ENCODE data around the gene IL11.
"Not testable (repeated sequence)": the region's sequence is repeated elsewhere in the genome, so short reads cannot be mapped to it uniquely, and the experiment has no call there.

IL11 gene

DNA sequence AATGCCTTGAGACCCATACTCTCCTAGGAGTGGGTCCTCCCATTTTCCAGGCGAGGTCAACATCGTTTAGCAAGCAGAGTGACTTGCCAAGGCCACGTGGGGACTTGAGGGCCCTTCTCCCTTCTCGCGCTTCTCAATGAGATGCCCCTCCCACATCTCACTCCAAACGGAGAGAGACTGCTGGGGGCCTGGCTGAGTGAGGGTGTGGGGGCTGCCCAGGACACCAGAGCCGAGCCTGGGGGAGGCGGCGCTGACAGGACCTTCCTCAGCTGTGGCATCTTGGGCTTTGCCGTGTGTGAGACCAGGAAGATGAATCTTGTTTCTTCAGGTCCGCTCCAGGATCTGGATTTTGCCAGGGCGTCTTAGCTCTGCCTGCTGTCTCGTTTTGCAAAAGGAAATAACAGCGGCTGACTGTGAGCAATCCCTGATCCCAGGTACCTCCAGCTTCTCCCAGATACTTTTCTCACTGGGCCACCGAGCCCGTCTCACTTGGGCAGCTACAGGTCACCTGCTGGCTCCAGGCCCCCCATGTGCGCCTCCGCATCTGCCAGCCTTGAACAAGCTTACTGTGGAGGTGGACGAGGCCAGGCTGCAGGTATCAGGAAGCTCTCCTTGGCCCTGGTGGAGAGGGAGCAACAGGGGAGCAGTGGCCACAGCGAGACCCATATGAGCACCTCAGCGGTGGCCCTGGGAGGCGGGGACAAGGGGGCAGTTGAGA is 21.8 kb downstream of the IL11 start:
- DNase-seq: no peak

DNA sequence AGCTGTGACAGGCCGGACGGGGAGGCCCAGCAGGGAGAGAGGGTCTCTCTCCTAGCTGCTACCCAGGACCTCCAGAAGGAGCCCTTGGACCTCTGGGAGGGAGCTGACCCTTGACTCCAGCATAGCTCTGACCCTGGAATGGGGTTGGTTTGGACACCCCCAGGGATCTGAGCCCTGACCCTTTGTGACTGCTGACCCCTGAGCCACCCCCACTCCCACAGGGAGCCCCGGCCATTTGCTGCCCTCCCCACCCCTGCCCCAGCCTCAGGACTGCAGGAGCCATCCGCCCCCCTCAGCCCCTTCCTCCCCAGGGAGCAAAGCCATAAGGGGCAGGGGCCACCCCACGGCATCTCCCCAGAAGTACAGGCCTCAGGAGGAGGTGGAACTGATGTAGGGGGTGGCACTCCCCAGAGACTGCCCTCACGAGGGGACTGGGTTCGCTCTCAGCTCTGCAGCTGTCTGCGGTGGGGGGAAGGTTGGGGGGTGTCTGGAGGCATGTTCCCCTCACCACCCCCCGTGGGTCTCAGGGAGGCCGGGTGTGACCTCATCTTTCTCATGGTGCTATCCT is 22.7 kb downstream of the IL11 start:
- no peak for DNase-seq

DNA sequence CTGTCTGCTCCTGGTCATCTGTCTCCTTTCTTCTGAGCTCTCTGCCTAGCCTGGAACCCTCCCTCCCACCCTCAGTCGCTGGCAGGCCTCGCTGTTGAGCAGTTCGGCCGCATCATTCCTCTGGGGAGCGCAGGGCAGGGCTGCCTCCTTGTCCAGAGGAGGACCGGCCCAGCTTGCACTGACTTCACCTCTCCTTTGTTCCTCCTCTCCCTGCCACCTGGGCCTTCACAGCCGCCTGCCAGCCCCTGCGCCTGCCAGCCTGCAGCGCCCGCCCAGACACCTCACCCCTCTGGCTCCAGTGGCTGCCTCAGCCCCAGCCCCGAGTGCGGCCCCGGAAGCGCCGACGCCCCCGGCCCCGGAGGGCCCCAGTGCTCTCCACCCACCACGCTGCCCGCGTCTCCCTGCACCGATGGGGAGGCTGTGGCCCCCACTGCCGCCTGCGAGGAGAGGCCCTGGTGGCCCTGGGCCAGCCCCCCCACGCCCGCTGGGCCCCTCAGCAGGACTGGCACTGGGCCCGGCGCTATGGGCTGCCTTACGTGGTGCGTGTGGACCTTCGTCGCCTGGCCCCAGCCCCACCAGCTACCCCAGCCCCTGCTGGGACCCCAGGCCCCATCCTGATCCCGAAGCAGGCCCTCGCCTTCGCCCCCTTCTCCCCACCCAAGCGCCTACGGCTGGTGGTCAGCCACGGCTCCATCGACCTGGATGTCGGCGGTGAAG is 23.4 kb downstream of the IL11 start:
- DNase-seq: no peak

DNA sequence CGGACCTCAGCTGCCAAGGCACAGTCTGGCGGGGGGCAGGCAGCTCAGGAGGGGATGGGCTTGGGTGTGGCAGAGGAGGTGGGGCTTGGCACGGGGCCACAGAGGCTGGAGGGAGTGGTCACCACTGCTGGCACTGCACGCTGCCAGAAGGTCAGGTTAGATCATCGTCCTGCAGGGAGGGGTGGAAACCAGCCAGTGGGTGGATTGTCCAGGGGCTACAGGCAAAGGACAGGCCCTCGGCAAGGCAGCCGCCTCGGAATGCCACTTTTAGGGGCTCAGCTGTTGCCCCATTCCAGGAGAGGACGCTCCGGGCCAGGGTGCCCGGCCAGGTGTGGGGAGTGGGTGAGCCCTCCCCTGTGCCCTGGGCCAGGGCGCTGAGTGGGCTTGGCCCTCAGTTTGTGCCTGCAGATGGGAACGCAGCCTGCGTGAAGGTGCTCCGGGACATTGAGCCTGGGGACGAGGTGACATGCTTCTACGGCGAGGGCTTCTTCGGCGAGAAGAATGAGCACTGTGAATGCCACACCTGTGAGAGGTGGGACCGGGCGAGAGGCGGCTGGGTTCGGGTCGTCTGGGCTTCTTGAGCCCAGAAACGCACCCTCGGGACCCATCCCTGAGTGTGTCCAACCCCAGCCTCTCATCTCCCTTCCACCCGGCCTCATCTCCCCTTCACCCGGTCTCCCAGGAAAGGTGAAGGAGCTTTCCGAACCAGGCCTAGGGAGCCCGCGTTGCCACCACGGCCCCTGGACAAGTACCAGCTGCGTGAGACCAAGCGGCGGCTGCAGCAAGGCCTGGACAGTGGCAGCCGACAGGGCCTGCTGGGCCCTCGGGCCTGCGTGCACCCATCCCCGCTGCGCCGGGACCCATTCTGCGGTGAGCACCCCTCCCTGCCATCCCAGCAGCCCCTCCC is 24.2 kb downstream of the IL11 start:
- no peak for DNase-seq

DNA sequence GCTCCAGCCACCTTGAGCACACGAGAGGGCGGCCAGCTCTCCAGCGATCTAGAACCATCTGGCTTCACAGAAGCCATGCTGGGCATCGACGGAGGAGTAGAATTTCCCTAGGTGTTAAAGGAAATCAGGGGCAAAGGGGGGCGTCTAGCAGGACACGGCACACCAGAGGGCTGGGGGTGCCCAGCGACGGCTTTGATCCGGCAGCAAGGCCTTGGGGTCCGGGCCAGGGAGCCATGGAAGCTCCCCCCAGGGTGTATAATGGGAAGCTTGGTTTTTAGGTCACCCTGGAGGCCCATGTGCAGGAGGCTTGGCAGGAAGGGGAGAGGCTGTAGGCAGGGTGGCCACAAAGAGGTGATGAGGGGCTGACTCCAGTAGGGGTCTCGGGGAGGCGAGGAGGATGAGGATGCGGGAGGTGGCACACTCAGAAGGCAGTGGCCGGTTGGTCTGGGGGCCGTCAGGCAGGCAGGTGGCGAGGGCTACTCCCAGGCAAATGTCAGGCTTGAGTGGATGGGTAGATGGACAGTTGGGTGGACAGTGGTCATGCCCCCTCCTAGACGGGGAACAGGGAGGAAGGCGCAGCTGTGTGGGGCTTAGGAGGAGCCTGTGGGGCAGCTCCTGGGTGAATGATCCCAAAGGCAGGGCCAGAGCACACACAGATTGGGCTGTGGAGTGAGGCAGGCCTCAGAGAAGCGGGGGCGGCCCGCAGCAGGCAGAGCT is 25.0 kb downstream of the IL11 start:
- no peak for DNase-seq

DNA sequence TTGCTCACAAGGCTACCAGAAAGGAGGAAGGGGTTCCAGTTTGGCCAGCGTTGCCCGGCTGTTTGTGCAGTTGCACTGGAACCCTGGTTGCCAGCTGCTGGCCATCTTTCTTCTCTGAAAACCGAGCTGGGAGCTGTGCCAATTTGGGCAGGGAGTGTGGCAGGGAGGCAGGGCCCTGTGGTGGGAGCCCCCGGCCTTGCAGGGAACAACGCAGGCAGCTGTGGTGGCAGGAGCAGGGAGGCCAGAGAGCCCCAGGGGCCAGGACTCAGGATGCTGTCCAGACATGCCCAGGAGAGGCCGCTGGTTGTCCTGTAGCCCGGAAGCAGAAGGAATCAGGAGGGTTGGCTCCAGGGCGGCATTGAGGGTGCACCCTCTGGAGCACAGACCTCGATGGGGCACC is 25.8 kb downstream of the IL11 start:
- DNase-seq: no peak

DNA sequence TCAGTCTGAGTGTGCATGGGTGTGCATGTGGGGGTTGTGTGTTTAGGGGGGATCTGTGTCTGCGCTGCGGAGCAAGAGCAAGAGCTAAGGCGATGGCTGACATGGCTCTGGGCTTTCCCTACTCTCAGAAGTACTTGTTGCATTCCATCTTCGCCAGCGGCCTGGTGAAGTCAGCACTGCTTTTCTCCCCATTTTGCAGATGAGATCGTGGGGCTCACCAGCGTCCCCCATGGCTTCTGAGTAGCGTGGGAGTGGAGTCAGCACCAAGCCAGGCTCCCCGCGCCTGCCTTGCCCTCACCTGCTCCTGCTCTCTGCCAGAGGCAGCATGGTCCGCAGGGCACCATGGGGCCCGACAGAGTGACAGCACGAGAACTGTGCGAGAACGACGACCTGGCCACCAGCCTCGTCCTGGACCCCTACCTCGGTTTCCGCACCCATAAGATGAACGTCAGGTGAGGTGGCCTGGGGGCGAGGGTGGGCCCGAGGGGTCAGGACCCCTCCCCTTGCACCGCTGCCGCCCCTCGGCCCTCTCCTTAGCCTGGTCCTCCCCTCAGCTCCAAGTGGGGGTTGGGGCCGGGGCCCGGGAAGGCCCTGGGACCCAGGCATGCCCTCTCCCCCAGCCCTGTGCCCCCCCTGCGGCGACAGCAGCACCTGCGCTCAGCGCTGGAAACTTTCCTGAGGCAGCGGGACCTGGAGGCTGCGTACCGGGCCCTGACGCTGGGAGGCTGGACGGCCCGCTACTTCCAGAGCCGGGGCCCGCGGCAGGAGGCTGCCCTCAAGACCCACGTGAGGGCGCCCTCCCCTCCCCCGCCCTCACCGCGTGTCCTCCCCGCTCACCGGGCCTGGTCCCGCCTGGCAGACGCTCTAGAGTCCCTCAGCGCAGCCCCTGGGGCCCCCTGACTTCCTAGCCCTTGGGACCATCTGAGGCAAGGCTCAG is 28.4 kb downstream of the IL11 start:
- no peak for DNase-seq

DNA sequence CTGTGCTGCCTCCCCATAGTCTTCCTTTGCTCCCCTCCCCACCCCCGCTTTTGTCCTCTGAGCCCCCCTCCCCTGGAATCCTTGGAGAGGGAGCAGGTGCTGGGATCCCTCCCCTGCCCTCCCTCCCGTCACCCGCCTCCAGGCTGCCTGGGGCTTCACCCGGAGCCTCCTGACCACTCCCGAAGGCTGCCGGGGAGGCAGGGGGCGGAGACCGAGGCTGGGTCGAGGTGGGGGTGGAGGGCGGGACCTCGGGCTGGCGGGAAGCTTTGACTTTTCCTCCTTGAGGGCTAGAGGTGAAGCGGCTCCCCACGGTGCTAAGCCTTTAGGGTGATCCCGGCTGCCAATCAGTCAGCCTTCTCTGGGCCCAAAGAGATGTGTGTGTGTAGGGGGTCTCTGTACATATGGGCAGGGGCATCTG is 29.1 kb downstream of the IL11 start:
- DNase-seq: peak; percentile 33

DNA sequence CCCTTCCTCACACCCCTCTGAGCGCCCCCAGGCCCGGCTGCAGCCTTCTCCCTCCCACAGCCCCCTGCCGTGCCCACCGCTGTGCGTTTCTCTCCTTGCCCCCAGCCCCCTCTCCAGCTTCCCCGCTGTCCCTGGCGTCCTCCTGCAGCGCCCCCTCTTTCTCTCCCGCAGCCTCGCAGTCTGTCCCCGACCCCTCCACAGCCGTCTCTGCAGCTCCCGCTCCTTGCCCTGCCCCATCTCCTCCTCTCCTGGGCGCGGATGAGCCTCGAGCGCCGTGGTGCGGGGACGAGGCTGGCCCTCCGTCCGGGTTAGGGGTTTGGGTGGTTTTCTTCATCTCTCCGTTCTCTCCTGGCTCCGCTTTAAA is 29.5 kb downstream of the IL11 start:
- DNase-seq: no peak

DNA sequence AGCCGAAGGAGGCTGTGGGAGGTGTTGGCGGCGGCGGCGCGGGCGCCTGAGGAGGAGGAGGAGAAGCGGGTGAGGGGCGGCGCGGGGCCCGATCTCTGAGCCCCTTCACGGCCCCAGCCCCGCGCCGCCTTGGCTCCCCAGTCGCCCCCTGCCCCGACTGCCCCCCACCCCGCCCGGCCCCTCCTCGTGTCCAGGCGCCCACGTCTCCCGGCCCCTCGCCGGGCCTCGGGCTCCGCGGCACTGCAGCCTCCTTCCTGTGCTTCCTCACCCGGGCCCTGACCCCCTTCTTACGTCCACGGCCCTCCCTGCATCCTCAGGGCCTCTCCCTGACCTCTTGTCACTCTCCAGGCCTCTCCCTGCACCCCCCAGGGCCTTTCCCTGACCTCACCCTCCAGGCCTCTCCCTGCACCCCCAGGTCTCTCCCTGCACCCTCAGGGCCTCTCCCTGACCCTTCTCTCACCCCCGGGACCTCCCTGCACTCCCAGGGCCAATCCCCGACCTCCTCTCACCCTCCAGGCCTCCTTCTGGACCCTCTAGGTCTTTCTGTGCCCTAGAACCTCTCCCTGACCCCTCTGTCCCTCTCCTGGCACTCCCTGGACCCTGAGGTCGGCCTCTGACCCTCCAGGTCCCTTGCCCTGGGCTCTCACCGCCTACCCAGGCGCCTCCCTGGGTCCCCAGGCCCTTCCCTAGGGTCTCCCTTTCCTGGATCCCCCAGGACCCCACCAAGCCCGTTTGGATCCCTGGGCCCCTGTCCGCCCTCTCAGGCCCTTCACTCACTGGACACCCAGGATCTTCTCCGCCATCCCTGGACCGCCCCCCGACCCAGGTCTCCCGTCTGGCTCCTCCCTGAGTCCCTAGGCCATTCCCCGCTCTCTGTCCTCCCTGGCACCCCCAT is 30.1 kb downstream of the IL11 start:
- DNase-seq: peak; percentile 35

DNA sequence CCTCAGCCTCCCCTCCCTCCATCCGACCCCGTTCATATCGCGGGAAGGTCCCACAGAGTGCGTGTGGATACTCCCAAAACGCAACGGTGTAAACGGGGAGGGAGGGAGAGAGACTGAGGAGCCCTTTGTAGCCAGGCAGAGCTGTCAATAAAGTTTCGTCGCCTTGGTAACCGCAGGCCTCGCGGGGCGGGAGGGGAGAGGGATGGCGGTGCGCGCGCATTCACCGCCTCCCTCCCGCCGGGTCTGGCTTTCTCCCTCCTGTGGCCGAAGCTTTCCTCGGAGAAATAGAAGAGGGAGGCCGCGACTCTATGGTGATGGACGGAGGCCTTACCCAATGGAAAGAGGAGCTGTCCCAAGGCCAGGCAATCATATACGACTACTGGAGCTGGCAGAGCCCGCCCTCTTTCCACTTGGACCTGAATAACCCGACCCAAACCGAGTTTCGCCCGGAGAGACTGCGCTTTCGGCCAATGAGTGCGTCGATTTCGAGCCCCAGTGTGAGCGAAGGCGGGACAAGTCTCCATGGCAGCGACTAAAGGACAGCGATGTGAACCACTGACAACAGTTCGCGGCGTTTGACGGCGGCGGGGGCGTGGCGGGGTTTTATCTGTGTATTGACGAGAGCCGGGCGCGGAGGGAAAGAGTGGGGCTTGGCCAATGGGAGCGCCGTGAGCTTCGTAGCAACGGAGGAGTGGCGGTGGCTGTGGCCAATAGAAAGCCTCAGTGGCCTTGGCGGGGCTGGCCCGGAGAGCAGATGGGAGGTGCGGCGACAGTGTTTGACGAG is 31.0 kb downstream of the IL11 start, which contains the start of gene KMT5C:
Gene KMT5C, plus strand, starts transcription at position 772 of the 784 bp plus-strand sequence. CDS start 2,061 bp downstream, outside the sequence.
- peak; percentile 100 for DNase-seq

DNA sequence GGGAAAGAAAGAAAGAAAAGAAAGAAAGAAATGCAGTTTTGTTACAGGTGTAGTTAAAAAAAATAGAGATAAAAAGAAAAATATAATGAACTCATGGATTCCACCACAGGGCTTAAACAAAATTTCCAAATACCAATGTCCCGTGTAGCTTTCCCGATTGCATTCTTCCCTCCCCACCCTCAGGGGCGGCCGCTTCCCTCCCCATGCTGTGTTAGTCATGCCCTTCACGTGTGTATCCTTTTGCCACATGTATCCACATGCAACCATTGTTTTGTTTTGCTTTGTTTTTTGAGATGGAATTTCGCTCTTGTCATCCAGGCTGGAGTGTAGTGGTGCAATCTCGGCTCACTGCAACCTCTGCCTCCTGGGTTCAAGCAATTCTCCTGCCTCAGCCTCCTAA is 34.2 kb downstream of the IL11 start:
- DNase-seq: no peak

DNA sequence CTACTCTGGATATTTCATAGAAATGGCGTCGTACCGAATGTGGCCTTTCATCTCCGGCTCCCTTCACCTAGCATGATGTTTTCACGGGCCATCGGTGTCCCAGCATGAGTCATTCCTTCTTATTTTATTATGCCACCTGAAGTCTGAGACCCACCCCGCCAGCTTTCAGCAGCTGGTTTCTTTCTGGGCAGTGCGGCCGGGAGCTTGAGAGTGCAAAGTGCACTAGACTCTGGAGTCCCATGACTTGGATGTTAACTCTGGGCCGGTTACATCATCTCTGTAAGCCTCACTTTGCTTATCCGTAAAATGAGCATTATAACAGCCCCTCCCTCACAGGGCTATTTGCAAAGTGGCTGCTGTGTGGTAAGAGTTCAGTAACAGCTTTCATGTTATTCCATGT is 36.4 kb downstream of the IL11 start:
- DNase-seq: no peak

DNA sequence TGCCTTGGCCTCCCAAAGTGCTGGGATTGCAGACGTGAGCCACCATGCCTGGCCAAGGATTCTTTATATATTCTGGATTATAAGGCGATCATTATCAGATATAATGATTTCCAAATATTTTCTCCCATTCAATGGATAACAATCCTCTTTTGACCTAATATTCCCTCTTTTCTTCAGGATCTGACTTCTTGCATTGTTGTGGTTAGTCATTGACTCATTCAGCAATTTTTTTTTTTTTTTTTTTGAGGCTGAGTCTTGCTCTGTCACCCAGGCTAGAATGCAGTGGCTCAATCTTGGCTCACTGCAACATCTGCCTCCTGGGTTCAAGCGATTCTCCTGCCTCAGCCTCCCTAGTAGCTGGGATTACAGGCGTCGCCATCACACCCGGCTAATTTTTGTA is 40.5 kb downstream of the IL11 start:
- DNase-seq: not testable (repeated sequence)

DNA sequence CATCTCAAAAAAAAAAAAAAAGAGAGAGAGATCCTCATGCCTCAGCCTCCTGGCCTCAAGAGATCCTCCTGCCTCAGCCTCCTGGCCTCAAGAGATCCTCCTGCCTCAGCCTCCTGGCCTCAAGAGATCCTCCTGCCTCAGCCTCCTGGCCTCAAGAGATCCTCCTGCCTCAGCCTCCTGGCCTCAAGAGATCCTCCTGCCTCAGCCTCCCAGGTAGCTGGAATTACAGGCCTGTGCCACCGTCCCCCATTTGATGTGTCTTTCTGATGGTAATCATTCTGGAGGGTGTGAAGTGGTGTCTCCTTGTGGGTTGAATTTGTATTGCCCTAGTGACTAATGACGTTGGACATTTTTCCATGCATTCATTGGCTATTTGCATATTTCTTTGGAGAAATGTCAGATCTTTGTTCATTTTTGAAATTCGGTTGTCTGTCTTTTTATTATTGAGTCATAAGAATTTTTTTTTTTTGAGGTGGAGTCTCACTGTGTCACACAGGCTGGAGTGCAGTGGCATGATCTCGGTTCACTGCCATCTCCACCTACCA is 41.4 kb downstream of the IL11 start:
- DNase-seq: not testable (repeated sequence)

DNA sequence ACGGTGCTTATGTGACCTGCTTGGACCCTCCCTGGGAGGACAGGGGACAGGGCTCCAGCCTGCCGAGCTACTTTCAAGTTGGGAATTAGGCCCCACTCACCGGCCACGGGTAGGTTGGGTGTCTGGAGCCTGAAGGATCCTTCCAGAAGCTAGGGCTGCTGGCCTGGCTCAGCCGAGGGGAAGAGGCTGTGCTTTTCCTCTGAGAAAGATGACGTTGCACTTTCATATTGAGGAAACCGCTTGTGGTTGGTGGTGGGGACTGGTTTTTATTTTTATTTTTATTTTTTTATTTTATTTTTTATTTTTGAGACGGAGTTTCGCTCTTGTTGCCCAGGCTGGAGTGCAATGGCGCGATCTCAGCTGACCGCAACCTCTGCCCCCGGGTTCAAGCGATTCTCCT is 45.1 kb downstream of the IL11 start, which contains the start of gene TMEM150B:
Gene TMEM150B, minus strand, starts transcription at position 170 of the 400 bp plus-strand sequence. CDS start 4,305 bp downstream, outside the sequence.
- no peak for DNase-seq

DNA sequence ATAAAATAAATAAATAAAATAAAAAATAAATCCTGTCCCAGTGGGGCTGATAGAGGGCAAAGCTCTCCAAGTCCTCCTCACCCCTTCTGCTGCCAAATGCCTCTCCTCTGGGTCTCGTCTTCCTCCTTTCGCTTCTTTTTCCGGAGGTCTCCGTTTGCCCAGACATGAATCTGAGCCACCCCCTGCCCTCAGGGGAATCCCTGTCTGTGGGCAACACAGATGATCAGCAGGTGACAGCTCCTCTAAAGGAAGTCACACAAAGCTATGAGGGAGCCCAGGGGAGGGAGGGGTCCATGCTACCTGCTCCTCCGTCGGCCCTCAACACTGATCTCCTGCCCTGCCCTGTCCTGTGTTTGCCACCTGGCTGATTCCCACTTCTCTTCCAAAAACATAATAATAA is 45.6 kb downstream of the IL11 start:
- no peak for DNase-seq

DNA sequence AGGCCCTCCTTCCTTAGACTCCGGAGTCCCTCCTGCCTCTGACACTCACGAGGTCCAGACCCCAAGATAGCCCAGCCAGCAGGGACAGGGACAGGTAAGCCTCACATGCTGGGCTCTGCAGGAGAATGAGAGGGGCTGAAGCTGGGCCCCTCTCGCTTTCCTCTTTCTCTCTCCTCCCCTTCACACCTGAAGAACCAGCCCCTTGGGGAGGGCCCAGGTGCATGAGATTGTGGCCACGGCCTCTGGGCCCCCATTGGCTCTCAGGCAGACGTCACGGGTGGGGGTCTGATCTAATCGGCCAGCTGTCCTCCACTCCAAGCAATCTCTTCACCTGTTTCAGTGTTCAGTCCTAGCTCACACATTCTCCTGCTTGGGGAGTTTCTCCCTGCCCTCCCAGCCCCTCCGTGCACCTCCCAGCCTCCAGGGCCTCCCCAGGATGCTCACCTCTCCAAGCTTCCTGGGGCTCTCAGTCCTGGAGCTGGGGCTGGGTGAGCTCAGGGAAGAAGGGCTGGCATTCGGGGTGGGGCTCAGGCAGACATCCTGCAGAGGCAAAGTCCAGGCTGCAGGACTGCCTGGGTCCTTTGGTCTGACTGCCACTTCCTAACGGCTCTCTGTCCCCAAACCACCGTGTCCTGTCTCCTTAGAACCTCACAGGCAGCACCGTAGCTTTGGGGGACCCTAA is 47.9 kb downstream of the IL11 start:
- no peak for DNase-seq
